Measurements from ENCODE around the gene SPAG16.

Gene SPAG16

DNA sequence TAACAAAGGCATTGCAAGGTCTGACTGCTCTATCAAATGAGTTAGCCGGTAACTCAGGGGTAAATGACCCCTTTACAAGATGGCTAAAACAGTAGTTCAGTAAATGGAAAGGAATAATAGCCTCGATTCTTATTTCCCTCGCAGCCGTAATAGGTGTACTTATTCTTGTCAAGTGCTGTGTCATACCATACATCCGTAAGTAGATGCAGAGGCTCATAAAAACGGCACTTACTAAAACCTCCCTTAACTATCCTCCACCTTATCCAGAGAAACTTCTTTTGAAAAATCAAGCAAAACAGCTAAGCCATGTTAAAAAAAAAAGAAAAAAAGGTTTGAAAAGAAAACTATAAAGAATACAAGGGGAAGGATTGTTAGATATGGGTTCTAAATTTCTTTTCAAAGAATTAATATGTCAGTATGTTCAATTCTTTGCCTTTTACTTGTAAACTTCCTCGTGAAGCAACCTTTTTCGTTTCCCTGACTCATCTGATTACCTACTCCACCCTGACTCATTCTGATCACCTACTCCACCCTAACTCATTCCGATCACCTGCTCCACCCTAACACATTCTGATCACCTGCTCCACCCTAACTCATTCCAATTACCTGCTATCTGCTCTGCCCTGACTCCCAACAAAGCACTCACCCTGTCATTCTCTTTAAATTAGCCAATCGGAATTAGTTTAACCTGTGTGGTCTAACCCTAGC lies 127.5 kb downstream of the SPAG16 start:
- DNase-seq = no peak

DNA sequence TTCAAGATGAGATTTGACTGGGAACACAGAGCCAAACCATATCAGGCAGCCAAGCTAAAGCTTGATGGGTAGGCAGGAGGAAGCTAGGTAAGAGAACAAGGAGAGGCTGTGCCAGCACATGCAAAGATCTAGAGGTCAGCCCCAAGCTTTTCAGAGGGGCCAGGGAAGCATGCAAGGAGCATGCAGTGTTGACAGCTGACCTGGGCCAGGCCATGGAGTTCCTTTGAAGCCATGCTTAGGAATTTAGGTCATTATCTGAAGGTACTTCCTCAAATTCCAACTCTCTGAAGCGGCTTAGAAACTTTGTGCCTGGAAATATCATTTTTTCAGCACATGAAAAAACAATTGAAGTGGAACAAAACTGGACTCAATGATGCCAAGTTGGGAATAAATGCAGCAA lies 130.8 kb downstream of the SPAG16 start:
- no peak for DNase-seq

DNA sequence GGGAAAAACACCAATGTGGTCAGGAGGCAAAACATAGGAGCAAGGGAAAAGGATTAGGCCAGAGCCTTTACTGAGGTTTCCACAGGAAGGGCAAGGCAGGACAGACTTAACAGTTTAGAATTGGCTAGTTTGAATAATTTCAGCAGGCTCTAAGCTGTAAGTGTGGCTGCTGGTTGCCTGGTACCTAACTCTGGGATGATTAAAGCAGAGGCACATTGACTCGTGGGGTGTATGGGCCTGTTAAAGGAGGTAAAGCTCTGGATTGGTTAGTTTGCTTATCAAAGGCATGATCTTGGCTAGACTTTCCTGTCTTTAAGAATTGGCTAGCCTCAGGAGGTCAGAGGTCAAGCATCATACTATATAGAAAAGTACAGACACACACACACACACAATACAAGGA lies 132.6 kb downstream of the SPAG16 start:
- DNase-seq = no peak

DNA sequence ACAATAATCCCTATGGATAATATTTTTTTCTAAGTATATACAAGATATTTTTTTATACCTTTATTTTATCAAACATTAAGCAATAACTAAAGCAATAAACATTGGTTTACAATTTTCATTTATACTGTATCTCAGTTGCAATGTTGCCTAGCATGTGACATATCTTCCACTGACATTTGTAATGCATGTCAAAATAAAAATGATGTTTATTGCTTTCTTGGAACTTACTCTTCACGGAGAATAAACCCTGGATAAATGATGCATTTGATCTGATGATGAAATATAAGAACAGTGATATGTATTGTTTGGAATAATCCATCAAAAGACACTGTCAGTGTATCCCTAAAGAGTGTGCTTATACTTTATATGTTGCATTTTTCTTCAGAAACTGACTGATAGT lies 135.7 kb downstream of the SPAG16 start:
- no peak for DNase-seq

GRCh38 chr2:213420828-213421385 lies 136.6 kb downstream of the SPAG16 start:
- DNase-seq = no peak

GRCh38 chr2:213422211-213422610 lies 137.9 kb downstream of the SPAG16 start:
- no peak for DNase-seq

DNA sequence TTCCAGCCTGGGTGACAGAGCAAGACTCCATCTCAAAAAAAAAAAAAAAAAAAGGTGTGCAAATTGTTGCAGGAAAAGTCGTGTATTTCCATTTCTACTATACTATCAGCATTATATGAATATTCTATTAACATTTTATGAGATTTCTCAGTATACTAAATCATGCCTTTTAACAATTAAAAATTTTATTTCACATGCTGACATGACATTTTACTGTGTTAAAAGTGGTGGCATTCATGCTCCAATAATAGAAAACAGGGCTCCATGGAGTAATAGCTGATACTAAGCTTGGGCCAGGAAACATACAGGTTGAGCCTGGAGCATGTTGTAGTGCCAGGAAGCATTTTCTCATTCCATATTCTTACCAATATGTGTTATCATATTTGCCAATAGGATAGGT lies 141.4 kb downstream of the SPAG16 start:
- no peak for DNase-seq

GRCh38 chr2:213429516-213429915 lies 145.3 kb downstream of the SPAG16 start:
- DNase-seq = no peak

DNA sequence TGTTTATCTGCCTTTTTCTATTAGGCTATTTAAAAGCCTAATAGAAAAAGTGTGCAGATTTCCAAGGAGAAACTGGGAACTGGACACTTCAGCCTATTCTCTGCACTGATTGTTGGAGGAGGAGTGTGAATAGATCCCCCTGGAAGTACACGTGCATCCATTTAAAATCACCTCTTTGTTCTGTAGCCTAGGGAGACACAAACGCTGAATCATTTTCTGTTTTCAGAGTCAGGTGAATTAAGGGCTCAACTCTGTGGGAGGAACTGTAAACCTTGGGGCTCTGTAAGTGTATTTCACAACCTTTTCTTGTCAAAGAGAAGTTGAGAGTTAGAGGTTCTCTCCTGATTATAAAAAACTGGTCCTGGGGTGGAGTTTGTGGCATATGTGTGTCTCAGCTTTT lies 159.7 kb downstream of the SPAG16 start:
- DNase-seq = no peak

DNA sequence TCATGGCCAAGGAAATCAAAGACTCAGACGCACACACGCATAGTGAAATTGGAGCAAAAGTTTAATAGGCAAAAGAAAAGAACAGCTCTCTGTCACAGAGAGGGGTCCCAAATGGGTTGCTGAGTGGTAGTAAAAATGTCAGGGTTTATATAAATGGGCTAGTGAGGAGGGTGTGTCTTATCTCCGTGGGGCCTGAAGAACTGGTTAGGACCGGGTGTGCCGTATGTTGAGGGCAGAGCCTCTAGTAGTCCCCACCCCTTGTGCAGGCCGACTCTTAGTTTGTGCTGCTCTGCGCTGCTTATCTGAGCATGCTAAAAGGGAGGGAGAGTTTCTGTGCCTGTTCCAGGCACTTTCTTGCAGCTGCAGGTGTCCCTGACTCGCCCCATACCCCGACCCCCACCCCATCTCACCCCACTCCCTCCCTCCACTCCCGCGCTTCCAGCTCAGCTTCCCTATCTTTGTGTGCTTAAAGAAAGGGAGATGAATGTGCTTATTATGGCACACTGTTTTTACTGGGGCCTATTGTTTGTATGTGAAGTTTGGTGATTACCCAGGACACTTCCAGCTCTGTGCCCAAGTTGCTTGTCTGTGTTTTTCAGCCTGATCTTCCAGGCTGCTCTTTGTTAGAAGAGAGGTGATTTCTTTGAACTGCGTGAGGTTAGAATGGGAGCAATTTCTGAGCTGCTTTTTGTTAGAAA lies 167.4 kb downstream of the SPAG16 start:
- DNase-seq = no peak

GRCh38 chr2:213455316-213456008 lies 171.2 kb downstream of the SPAG16 start:
- DNase-seq = no peak

- DNase-seq = no peak
These were observed 191.2 kb downstream of the SPAG16 start for GRCh38 chr2:213475433-213475832.

- DNase-seq = no peak
These were observed 192.4 kb downstream of the SPAG16 start for GRCh38 chr2:213476641-213477040.

DNA sequence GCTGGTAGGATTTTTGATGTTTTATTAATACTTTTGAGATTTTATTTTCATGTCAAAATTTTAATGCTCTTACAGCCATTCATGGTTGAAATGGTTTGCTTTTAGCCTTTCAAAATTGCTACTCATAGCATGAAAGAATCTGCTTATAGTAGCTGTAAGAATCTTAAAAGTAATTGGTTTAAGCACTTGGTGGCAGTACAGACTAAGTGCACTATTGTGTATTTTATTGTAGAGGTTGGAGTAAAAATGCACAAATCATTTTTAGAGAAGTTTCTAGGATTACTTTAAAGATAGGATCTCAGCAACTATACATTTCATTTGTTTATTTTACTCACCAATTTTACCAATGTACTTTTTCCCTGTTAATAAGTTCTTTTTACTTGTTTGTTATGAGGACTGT lies 205.8 kb downstream of the SPAG16 start:
- DNase-seq = no peak

- DNase-seq = no peak
These were observed 207.1 kb downstream of the SPAG16 start for GRCh38 chr2:213491376-213491775.

- no peak for DNase-seq
These were observed 212.0 kb downstream of the SPAG16 start for GRCh38 chr2:213496226-213496625.

DNA sequence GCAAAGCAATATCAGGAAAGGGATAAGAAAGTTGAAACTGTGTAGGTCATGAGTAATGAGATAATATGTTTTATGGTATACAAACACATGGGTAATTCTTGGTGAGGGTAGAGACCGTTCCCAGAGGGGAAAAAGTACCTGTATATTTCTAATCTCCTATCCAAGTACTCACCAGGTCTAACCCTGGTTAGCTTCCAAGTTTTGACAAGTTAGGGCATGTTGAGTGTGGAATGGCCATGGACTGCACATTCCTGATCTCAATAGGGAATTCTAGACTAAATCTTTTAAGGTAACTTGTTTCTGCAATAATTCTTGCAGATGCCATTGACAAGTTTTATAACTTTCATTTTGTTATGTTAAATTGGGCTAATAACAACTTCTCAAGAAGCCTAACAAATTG lies 216.6 kb downstream of the SPAG16 start:
- DNase-seq = no peak

GRCh38 chr2:213524164-213524563 lies 239.9 kb downstream of the SPAG16 start:
- no peak for DNase-seq

- no peak for DNase-seq
These were observed 253.3 kb downstream of the SPAG16 start for GRCh38 chr2:213537579-213537978.

GRCh38 chr2:213544940-213545339 lies 260.7 kb downstream of the SPAG16 start:
- DNase-seq = no peak

DNA sequence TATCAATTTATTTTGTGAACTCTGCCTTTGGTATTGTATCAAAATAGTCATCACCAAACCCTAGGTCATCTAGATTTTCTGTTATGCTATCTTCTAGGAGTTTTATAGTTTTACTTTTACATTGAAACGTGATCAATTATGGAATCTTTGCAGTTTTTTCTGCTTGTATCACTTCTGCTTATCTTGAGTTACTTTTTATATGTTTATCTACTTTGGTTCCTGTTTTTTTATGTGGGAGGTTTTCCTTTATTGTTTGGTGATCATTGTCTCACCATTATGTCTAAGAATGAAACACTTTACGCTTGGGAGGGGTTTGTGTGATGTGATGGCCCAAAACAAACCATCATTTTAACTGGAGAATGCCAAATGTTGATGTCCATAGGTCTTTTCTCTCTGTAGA lies 261.2 kb downstream of the SPAG16 start:
- no peak for DNase-seq

DNA sequence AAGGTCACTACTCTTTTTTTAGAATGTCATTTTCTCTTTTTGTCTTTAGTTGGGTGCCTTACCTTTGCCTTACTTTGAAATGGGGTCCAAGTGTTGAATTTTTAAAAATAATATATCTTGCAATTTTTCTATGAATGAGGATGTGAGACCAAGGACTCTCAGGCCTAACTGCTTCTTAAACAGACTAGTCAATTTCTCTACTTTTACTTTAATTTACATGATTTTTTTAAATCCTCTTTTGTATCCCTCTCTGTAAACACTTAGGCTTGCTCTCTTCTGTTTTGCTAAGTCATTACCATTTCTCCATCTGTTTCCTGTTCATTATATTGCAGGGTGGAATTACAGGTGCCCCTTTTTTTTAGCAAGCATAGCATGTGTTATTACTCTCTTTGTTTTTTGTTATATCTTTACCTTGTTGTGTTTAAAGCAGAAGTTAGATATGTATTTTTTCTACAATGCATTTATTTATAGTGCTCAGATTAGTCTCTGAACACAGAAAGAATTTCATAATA lies 261.8 kb downstream of the SPAG16 start:
- DNase-seq = no peak

- no peak for DNase-seq
These were observed 267.3 kb downstream of the SPAG16 start for GRCh38 chr2:213551526-213551925.

DNA sequence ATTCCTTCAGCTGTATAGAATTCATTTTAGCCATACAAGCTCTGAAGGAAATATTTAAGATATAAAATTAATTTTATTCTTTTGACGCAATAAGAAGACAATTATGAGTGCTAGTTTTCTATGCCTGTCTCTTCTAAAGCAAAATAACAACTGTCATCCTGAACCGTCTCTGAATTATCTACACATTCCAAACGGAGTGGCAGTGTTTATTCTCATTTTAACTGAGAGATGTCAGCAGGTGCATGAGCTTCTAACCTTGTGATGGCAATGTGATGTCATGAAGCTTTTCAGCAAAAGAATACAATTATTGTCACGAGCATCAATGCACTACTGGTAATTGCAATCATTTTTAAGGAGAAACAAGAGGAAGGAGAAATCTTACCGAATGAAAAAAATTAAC lies 274.8 kb downstream of the SPAG16 start:
- DNase-seq = no peak

All from DMS79 (cell line).